Ovary (tissue), 9 donors: ENCODE results near the gene CDH22. TPM values are rescaled to one million over a fixed set of nuclear protein-coding genes. Genes with fewer than 3 reads are reported as not detected.

ENCODE experiments used
- DNase-seq, 5 donors: peaks; one replicate each; pipeline ENCODE4 v3.0.0-alpha.2; 2019 to 2020
- H3K27ac ChIP-seq, 2 donors: fragments of 200-600 bp; one replicate each; pipeline versions ENCODE4 v1.5.1 to v1.8.0; 2019 to 2022
- H3K27me3 ChIP-seq: fragments of 200-600 bp; one replicate; pipeline ENCODE4 v1.8.0; 2022
- H3K36me3 ChIP-seq: fragments of 200-600 bp; sonication (generic); one replicate; pipeline ENCODE4 v1.5.1; 2019
- H3K4me1 ChIP-seq: one replicate; pipeline ENCODE4 v1.8.1; 2013; ENCODE audit warnings: mild to moderate bottlenecking, moderate library complexity; ENCODE audit not compliant: insufficient read depth
- H3K4me3 ChIP-seq: fragments of 200-600 bp; sonication (generic); one replicate; pipeline ENCODE4 v1.5.1; 2017
- H3K9me3 ChIP-seq, 2 donors: fragments of 200-600 bp in 1 of 2; sonication (generic) in 1 of 2; one replicate each; pipeline versions ENCODE4 v1.5.1 to v1.8.1; 2013 to 2019; ENCODE audit warnings: mild to moderate bottlenecking in 1 of 2, moderate library complexity in 1 of 2
- EP300 ChIP-seq: sonication (generic); formaldehyde crosslinking; IDR thresholded peaks from one replicate; pipeline ENCODE4 v1.6.1; 2017; ENCODE audit warnings: antibody characterized with exemption
- POLR2A ChIP-seq: fragments of 450-650 bp; IDR thresholded peaks from one replicate; pipeline ENCODE4 v1.6.1; 2017; ENCODE audit warnings: antibody characterized with exemption, mild to moderate bottlenecking, moderate library complexity
- WGBS, 3 donors: extraction: QIAGEN DNeasy Blood & Tissue Kit in 1 of 3; methylation state at CpG; one replicate each; pipeline versions ENCODE4 v1.1.5 to v1.1.7; 2013 to 2017; 5-methylcytosine and 5-hydroxymethylcytosine counted together
- intact Hi-C, 4 donors: fragments of 100-400 bp; cut with DNase I; formaldehyde crosslinking; loops; one replicate each; pipeline versions ENCODE4 v1.11.0 to v1.15.1; 2022 to 2023
- polyA plus RNA-seq, 2 donors: library from polyadenylated mRNA; stranded (reverse); fragments of 200-250 nt in 1 of 2; fragments of 350-450 nt in 1 of 2; fragmentation: Illumina TruSeq in 1 of 2; extraction: RNeasy Lipid Tissue Mini Kit (QIAGEN cat#74804) in 1 of 2; gene quantifications; one replicate each; pipeline ENCODE4 v1.2.3, GENCODE V29; 2013 to 2014
- total RNA-seq, 7 donors: library from RNA; depleted of rRNA in 2 of 7; stranded (reverse); fragments of >200 nt in 2 of 7; fragmentation: NEBNext Ultra II Directional in 3 of 7; extraction: Animal tissue kit (Norgen Biotek cat#: 25700) in 3 of 7; gene quantifications; one replicate each; pipeline versions ENCODE4 v1.1.0 to v1.2.4, GENCODE V29; 2016 to 2023
- TF ChIP-seq, protein P1 (sequence below), 3 donors: fragments of 450-650 bp in 2 of 3; fragments of 200-600 bp in 1 of 3; IDR thresholded peaks; one replicate each; pipeline versions ENCODE4 v1.5.1 to v1.8.0; 2016 to 2022; ENCODE audit warnings: antibody characterized with exemption in 3 of 3, mild to moderate bottlenecking in 1 of 3
- donor health status: DM: no; HTN: no; CAD: no; lungs with moderate emphysema.
- donor health status: DM: no; HTN: no; CAD: no.
- donor health status: Bipolar disorder and iron deficiency.
- donor health status: DM: yes; HTN: yes; CAD: no.
- donor health status: DM: no; HTN: no; CAD: no.
- donor health status: DM: yes; HTN: yes; CAD: no.

The CDH22 gene
- total and polyA plus RNA-seq, 9 donors = 0.10 to 1.5 (median 0.36) TPM

GRCh38 chr20:46154305-46154704 is 154.0 kb downstream of the CDH22 start:
- H3K27ac ChIP-seq = no peak overlapping the region
- DNase-seq = no peak
- no peak overlapping the region for H3K4me3 ChIP-seq
- no peaks in the 10 kb centered on the region for H3K4me1 ChIP-seq
- TF ChIP-seq, protein P1, sequence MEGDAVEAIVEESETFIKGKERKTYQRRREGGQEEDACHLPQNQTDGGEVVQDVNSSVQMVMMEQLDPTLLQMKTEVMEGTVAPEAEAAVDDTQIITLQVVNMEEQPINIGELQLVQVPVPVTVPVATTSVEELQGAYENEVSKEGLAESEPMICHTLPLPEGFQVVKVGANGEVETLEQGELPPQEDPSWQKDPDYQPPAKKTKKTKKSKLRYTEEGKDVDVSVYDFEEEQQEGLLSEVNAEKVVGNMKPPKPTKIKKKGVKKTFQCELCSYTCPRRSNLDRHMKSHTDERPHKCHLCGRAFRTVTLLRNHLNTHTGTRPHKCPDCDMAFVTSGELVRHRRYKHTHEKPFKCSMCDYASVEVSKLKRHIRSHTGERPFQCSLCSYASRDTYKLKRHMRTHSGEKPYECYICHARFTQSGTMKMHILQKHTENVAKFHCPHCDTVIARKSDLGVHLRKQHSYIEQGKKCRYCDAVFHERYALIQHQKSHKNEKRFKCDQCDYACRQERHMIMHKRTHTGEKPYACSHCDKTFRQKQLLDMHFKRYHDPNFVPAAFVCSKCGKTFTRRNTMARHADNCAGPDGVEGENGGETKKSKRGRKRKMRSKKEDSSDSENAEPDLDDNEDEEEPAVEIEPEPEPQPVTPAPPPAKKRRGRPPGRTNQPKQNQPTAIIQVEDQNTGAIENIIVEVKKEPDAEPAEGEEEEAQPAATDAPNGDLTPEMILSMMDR (IDR thresholded peaks at IDR 0.05) = no peak
- no peak for TF ChIP-seq POLR2A
- TF ChIP-seq EP300 = no peak
- no peaks in the 10 kb centered on the region for H3K36me3 ChIP-seq
- 49 to 59% (median 56%) methylated on average over 5 of the region's 5 CpGs for WGBS, 3 donors
- no peaks in the 10 kb centered on the region for H3K9me3 ChIP-seq
- no peaks in the 10 kb centered on the region for H3K27me3 ChIP-seq
- intact Hi-C loops = no loop called here

DNA sequence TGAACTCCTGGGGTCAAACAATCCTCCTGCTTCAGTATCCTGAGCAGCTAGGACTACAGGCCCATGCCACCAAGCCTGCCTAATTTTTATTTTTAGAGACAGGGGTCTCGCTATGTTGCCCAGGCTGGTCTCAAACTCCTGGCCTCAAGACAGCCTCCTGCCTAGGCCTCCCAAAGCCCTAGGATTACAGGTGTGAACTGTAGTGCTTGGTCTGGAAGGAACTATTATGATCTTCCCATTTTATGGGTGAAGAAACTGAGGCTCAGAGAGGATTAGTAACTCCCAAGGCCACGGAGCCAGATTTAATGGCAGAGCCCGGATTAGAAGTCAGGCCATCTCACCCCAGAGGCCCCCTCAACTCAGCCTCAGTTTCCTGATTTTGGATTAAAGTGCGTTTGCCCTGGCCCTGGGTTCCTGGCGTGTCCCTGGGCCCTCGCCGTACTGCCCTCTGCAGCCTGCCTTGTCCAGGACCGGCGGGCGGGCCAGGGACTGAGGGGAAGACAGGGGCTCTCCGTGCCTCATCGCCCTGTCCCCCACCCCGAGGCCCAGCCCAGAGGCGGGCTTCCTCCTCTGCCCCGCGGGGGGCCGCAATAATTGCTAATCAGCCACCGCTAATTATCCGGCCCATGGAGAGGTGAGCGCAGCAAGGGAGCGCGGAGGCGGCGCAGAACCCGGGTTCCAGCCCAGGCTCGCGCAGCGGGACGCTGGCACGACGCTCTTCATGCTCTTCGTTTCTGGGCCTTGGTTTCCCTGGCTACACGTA is 155.3 kb downstream of the CDH22 start:
- Histone ChIP-seq H3K36me3 (no peaks in the 10 kb centered on the region), H3K4me1 (no peaks in the 10 kb centered on the region), H3K9me3 (no peaks in the 10 kb centered on the region), H3K4me3 (no peak overlapping the region), H3K27me3 (no peaks in the 10 kb centered on the region), H3K27ac (no peak overlapping the region)
- 54 to 69% (median 63%) methylated on average over 33 of the region's 33 CpGs for WGBS, 3 donors
- DNase-seq = no peak
- TF ChIP-seq EP300 (no peak), POLR2A (no peak)
- TF ChIP-seq, protein P1 (IDR thresholded peaks at IDR 0.05) = no peak
- intact Hi-C loops = no loop called here

GRCh38 chr20:46151936-46152335 is 156.4 kb downstream of the CDH22 start:
- Histone ChIP-seq H3K4me3 (no peak overlapping the region), H3K36me3 (no peaks in the 10 kb centered on the region), H3K27ac (no peak overlapping the region), H3K27me3 (no peaks in the 10 kb centered on the region), H3K9me3 (no peaks in the 10 kb centered on the region), H3K4me1 (no peaks in the 10 kb centered on the region)
- intact Hi-C loops = no loop called here
- TF ChIP-seq, protein P1 (IDR thresholded peaks at IDR 0.05) = no peak
- no peak for TF ChIP-seq POLR2A
- TF ChIP-seq EP300 = no peak
- 75 to 86% (median 79%) methylated on average over 7 of the region's 7 CpGs for WGBS, 3 donors
- no peak for DNase-seq

DNA sequence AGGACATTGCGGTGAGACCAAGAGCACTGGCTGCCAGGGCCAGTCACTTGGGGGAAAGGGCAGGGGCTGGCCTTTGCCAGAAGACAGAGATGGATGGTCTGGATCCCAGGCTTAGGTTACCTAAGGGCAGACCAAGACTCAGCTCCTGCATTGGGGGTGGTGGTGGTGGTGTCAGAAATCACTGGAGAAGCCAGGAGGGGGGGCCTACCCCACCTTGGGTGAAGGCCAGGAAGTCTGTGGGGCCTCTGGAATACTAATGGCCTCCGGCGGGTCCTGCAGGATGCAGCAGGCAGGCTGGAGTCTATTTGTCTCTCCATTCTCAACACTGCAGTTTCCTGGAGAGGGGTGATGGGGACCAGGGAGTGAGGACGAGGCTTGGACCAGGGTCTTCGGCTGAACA is 157.4 kb downstream of the CDH22 start:
- Histone ChIP-seq H3K27ac (no peak overlapping the region), H3K4me1 (no peaks in the 10 kb centered on the region), H3K9me3 (no peaks in the 10 kb centered on the region), H3K4me3 (no peak overlapping the region), H3K27me3 (no peaks in the 10 kb centered on the region), H3K36me3 (no peaks in the 10 kb centered on the region)
- no peak for DNase-seq
- intact Hi-C loops = no loop called here
- no peak for TF ChIP-seq EP300
- TF ChIP-seq, protein P1 (IDR thresholded peaks at IDR 0.05) = no peak
- TF ChIP-seq POLR2A = no peak
- 39 to 53% (median 43%) methylated on average over 5 of the region's 5 CpGs for WGBS, 3 donors
